ENCODE data around the gene STX18. TPM values are rescaled to one million over a fixed set of nuclear protein-coding genes. Genes with fewer than 3 reads are reported as not detected.
"Not testable (repeated sequence)": the region's sequence is repeated elsewhere in the genome, so short reads cannot be mapped to it uniquely, and the experiment has no call there.

STX18 gene
- total RNA-seq, 2 donors from 2014 or later, result 19.1 to 26.9 TPM

DNA sequence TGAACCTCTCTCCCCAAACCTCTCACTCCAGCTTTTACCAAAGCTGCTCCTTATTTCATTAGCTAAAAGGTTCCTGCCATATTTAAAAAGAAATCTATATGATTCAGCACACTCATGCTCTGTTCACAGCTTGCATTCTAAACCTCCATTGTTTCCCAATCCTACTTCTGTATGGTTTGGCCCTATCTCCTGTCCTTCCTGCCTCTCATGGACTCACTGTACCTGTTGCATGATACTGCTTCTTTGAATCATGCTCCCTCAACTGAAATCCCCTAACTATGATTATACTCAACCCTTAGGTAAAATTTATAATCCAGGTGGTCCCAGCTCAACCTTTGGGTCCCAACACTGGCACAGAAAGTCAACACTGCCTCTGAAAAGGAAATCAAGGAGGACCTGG is 6.3 kb downstream of the STX18 start:
- H3K9me3 Mint-ChIP-seq, result no peaks in the 10 kb centered on the region
- H3K27ac Mint-ChIP-seq, result peak overlapping the region; percentile 56
- no peak overlapping the region for H3K4me3 Mint-ChIP-seq
- ATAC-seq (replicated peaks), result no peak
- peaks cover 8% of the 10 kb centered on the region for H3K36me3 Mint-ChIP-seq (ENCODE audit: low read depth)
- peaks cover 23% of the 10 kb centered on the region for H3K4me1 Mint-ChIP-seq
- H3K27me3 Mint-ChIP-seq, result no peaks in the 10 kb centered on the region

DNA sequence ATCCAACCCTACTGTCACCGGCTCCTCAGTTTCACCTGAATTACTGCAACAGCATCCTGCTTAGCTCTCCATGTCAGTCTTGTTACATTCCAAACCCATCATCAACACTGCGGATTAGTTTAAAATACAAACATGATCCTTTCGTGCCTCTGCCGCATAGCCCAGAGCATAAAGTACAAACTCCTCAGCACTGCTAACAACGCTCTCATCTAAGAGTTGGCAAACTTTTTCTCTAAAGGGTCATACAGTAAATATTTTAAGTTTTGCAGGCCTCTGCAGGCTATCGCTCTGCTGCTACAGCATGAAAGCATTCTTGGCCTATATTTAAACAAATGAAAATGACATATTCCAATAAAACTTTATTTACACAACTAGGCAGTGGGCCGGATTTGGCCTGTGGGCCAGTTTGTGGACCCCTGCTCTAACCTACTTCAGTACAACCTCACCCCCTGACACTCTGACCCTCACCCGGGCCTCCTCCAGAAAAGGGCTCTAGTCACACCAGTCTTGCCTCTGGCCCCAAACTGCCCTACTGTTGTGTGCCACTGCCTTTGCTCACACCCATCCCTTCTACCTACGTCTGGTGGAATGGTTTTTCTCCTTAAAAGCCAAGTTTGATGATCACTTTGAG is 7.2 kb downstream of the STX18 start:
- no peak for ATAC-seq (replicated peaks)
- peaks cover 8% of the 10 kb centered on the region for H3K36me3 Mint-ChIP-seq (ENCODE audit: low read depth)
- no peaks in the 10 kb centered on the region for H3K27me3 Mint-ChIP-seq
- no peaks in the 10 kb centered on the region for H3K9me3 Mint-ChIP-seq
- H3K4me1 Mint-ChIP-seq, result peaks cover 17% of the 10 kb centered on the region
- H3K27ac Mint-ChIP-seq, result peak overlapping the region; percentile 56
- no peak overlapping the region for H3K4me3 Mint-ChIP-seq

DNA sequence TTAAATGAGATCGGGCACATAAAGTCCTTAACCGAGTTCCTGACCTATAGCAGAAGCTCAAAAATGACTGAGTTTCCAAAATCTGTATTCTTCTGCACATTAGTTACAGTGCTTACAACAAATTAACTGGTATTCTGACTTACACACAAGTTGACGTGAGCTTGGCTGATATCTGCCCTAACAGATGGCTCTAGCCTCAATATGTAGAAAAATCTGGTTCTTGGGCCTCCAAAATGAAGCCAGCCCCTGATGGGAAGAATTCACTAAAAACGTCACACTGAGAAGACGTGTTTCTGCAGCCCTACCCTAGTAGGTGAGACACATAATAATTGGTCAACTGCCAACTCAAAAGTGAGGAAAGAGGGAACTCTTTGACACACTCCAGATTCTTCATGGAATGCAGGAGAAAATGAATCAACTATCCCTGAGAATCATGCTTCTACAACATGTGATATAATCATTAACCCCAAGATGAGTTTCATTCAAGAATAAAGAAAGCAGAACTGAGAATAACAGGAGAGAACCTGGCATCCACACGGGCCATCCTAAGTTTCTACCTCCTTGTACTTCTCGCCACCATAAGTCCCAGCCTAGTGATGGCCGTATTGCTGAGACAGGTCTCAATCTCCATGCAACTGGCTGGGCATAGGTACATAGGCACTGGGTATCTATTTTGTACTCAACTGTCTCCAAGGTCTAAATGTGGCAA is 8.2 kb downstream of the STX18 start:
- no peak overlapping the region for H3K4me3 Mint-ChIP-seq
- no peak for ATAC-seq (replicated peaks)
- no peak overlapping the region for H3K27ac Mint-ChIP-seq
- H3K4me1 Mint-ChIP-seq, result peaks cover 17% of the 10 kb centered on the region
- H3K9me3 Mint-ChIP-seq, result no peaks in the 10 kb centered on the region
- H3K27me3 Mint-ChIP-seq, result no peaks in the 10 kb centered on the region
- H3K36me3 Mint-ChIP-seq (ENCODE audit: low read depth), result peaks cover 12% of the 10 kb centered on the region

DNA sequence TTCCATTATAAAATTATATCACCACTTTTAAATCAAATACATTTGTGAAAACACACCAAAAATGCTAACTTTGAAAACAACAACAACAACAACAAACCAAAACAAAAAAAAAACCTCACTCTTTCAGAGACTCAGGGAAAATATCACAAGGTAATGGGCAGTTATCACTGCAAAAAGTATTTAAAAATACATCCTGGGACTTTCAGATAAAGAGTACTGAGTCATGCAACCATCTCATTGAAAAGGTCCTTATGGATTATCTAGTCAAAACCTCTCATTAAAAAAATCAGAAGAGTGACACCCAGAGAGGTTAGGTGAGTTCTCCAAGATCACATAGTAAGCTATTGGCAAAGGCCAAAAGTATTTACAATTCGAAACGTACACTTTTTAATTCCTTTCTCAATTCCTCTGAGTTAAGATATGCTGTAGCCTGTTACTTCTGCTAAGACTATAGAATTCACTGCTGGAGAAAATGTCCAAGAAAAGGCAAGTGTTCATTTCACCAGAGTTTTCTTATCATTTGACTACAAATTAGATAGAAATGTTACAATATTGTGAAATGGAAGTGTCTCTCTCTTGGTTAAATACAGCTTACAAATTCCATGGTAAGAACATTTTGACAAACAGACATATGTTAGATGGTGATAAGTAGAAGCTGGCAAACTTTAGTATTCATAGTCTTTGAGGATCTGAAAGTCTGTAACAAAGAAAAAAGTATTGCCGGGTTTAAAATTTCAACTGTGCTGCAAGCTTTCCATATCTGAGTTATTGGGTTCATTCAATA is 9.3 kb downstream of the STX18 start:
- ATAC-seq (replicated peaks), result no peak
- Mint-ChIP-seq H3K9me3 (no peaks in the 10 kb centered on the region), H3K36me3 (ENCODE audit: low read depth) (peaks cover 12% of the 10 kb centered on the region), H3K27ac (no peak overlapping the region), H3K4me3 (no peak overlapping the region), H3K4me1 (peaks cover 17% of the 10 kb centered on the region), H3K27me3 (no peaks in the 10 kb centered on the region)

DNA sequence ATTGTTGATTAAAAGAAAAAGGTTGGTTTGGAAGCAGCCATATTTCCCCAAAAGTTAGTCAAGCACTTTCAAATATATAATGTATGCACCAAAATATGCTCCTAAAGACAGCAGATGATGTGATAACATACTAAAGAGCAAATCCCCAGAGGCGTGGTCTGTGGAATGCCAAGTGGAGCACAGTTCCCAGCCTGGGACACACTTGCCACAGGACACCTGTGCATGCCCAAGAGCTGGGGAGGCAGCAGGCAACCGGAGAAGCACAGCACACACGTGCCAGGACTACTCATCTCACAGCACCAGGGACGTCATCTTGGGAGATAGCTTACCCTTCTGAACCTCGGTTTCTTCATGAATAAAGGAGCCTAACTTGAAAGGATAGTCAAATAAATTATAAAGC is 12.5 kb downstream of the STX18 start:
- Mint-ChIP-seq H3K27ac (no peak overlapping the region), H3K9me3 (no peaks in the 10 kb centered on the region), H3K36me3 (ENCODE audit: low read depth) (peaks cover 11% of the 10 kb centered on the region), H3K4me3 (no peak overlapping the region), H3K27me3 (no peaks in the 10 kb centered on the region), H3K4me1 (peaks cover 13% of the 10 kb centered on the region)
- ATAC-seq (replicated peaks), result no peak

DNA sequence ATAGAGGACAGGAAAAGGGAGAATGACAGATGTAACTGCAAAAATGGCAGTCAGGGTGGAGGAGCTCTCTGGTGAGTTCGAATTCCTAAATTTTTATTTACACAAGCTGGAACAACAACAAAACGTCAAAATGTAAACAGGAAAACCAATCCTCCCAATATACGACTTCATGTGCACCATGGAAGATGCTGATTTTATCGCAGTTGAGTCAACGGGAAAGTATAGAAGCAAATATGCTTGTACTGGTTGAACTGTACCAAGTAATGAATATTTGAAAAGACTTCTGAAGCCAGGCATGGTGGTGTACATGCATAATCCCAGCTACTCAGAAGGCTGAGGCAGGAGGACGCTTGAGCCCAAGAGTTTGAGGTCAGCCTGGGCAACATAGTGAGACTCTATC is 15.4 kb downstream of the STX18 start:
- Mint-ChIP-seq H3K4me1 (peaks cover 26% of the 10 kb centered on the region), H3K9me3 (no peaks in the 10 kb centered on the region), H3K36me3 (ENCODE audit: low read depth) (peaks cover 11% of the 10 kb centered on the region), H3K4me3 (no peak overlapping the region), H3K27me3 (no peaks in the 10 kb centered on the region), H3K27ac (no peak overlapping the region)
- ATAC-seq (replicated peaks), result no peak

DNA sequence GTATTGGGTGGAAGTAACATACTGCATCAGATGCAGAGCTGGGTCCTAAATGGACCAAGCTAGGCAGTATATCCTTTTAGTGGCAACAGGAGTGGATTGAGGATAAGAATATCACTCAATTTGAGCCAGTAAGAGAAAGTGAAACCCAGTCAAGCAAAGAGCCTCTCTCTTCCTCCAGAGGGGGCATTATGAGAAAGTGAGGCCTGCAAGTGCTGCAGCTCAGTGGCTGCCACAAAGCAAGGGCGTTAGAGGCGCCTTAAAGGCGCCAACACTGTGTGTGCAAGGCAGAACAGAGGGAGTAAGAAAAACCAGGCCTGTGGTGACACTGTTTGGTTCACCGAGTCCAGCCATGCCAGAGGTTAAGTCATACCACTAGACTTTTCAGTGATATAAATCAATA is 17.5 kb downstream of the STX18 start:
- Mint-ChIP-seq H3K9me3 (no peaks in the 10 kb centered on the region), H3K27ac (peak overlapping the region; percentile 84), H3K27me3 (no peaks in the 10 kb centered on the region), H3K4me3 (peak overlapping the region; percentile 71), H3K4me1 (peaks cover 32% of the 10 kb centered on the region), H3K36me3 (ENCODE audit: low read depth) (peaks cover 11% of the 10 kb centered on the region)
- ATAC-seq (replicated peaks), result peak; percentile 97

DNA sequence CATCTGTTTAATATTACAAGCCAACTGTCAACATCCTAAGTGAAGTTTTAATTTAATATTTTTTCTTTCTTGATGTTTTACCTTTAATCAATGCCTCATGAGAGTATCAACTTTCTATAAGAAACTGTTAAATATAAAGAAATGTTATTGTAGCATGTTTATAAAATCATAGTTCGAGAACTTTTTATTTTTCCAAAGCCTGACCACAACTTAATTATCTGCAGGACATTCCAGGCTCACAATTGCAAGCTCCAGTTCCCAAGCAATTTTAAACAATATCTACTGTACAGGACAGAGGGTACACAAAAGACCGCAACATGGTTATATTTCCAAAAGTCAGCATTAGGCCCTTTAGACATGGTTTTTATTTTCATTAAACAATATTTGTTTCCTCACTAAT is 20.1 kb downstream of the STX18 start:
- Mint-ChIP-seq H3K27me3 (no peaks in the 10 kb centered on the region), H3K36me3 (ENCODE audit: low read depth) (peaks cover 7% of the 10 kb centered on the region), H3K9me3 (no peaks in the 10 kb centered on the region), H3K27ac (no peak overlapping the region), H3K4me1 (peaks cover 32% of the 10 kb centered on the region), H3K4me3 (no peak overlapping the region)
- ATAC-seq (replicated peaks), result no peak

DNA sequence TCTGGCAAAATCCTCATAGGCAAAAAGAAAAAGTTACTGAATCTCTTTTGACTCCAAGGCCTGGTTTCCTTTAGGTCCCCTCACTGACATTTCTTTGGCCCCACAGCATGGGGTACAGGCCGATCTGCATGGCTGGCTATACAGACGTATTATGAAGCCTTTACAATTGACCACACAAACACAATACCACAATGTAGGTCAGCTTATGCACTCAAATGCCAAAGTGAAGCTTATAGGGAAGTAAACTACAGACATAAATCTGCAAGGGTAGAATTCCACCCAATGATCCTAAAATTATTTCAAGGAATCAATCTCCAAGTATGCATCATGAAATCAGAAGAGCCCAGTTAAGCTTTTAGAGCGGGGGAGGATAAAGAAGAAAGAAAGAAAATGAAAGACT is 20.7 kb downstream of the STX18 start:
- Mint-ChIP-seq H3K27ac (no peak overlapping the region), H3K9me3 (no peaks in the 10 kb centered on the region), H3K4me1 (peaks cover 32% of the 10 kb centered on the region), H3K4me3 (no peak overlapping the region), H3K36me3 (ENCODE audit: low read depth) (peaks cover 7% of the 10 kb centered on the region), H3K27me3 (no peaks in the 10 kb centered on the region)
- no peak for ATAC-seq (replicated peaks)

DNA sequence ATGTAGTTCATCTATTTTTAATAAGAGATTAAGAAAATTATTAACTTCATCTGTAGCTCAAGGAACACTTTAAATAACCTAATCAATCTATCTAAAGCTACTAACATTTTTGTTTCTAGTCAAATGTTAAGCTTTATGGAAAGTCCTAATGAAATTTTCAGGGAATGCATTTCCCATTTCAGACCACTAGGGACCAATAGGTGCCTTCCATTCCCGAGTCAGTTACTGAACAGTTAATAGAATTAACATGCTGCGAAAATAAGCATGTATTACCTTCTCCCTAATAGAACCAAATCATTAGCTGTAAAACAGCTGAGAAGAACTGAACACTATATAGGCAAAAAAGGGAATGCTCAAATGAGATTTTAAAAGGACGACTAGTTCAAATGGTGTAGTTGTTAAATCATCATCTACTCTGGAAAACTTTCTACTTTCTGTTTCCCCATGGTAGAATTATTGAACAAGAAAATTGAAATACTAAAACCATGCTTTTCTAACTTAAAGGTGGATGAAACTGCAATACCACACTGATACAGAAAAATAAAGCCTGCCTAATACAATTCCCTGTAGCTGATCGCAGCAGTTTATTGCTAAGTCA is 22.5 kb downstream of the STX18 start:
- H3K9me3 Mint-ChIP-seq, result no peaks in the 10 kb centered on the region
- H3K4me1 Mint-ChIP-seq, result peaks cover 19% of the 10 kb centered on the region
- no peak overlapping the region for H3K27ac Mint-ChIP-seq
- H3K4me3 Mint-ChIP-seq, result no peak overlapping the region
- no peaks in the 10 kb centered on the region for H3K36me3 Mint-ChIP-seq (ENCODE audit: low read depth)
- no peaks in the 10 kb centered on the region for H3K27me3 Mint-ChIP-seq
- ATAC-seq (replicated peaks), result no peak

DNA sequence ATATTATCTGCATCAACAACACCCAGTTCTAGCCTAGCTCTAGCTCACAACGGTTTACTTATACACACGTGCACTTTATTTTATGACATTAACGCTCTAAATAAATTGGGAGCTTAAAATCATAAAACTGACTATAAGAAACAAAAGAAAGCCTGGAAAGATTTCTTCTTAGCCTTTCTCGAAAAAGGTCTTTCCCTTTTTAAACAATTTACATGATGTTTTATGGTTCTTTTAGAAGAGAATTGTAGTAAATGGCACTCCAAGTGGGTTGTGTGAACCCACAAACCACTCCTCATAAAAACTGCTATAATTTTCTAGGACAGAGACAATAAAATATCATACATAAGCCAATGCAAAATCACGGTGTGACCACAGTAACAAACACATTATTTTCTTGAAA is 23.1 kb downstream of the STX18 start:
- Mint-ChIP-seq H3K4me3 (no peak overlapping the region), H3K27me3 (no peaks in the 10 kb centered on the region), H3K9me3 (no peaks in the 10 kb centered on the region), H3K4me1 (peaks cover 13% of the 10 kb centered on the region), H3K27ac (no peak overlapping the region), H3K36me3 (ENCODE audit: low read depth) (no peaks in the 10 kb centered on the region)
- no peak for ATAC-seq (replicated peaks)

DNA sequence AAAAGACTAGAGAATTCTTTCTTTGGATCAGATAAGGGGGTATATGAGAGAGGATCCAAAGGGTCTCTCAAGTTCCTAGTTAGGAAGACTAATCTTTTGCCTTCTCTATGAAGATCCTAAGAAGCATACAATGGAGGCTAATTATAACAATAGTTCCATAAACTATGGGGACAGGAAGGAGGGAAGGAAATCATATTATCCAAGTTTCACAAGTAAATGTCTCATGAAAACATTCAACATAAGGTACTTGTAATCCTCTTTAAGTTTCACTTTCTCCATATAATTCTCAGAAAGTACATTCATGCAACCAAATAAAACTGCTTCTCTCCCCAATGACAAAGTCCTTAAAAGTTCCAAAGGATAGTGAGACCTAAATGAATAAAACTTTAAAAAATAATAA is 27.1 kb downstream of the STX18 start:
- Mint-ChIP-seq H3K4me3 (no peak overlapping the region), H3K27ac (no peak overlapping the region), H3K9me3 (no peaks in the 10 kb centered on the region), H3K27me3 (no peaks in the 10 kb centered on the region), H3K4me1 (no peaks in the 10 kb centered on the region), H3K36me3 (ENCODE audit: low read depth) (peaks cover 4% of the 10 kb centered on the region)
- no peak for ATAC-seq (replicated peaks)

DNA sequence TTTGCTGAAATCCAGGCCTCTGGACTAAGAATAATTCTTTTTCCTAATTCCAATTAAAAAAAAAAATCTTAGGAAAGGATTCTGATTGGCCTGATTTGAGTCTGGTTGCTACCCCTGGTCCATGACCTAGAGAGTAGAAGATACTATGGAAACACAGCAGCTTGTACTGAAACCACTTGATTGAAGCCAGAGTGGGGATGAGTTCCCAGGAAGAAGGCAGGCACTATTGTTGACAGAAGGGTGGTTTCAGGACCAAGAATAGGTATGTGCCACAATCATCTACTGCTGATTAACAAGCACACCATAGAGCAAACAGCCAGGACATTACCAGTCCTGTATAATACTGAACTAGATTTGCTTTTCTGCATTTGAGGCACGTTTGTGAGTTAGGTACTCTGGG is 29.6 kb downstream of the STX18 start:
- Mint-ChIP-seq H3K4me3 (no peak overlapping the region), H3K27me3 (no peaks in the 10 kb centered on the region), H3K4me1 (no peaks in the 10 kb centered on the region), H3K36me3 (ENCODE audit: low read depth) (peaks cover 10% of the 10 kb centered on the region), H3K27ac (no peak overlapping the region), H3K9me3 (no peaks in the 10 kb centered on the region)
- ATAC-seq (replicated peaks), result no peak

DNA sequence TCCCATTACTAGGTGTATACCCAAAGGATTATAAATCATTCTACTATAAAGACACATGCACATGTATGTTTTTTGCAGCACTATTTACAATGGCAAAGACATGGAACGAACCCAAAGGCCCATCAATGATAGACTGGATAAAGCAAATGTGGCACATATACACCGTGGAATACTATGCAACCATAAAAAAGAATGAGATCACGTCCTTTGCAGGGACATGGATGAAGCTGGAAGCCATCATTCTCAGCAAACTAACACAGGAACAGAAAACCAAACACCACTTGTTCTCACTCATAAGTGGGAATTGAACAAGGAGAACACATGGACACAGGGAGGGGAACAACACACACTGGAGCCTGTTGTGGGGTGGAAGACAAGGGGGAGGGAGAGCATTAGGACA is 31.2 kb downstream of the STX18 start:
- H3K4me1 Mint-ChIP-seq; ATAC-seq (replicated peaks); H3K27me3 Mint-ChIP-seq; H3K4me3 Mint-ChIP-seq; H3K9me3 Mint-ChIP-seq; H3K27ac Mint-ChIP-seq: not testable (repeated sequence)
- H3K36me3 Mint-ChIP-seq (ENCODE audit: low read depth), result peaks cover 10% of the 10 kb centered on the region

DNA sequence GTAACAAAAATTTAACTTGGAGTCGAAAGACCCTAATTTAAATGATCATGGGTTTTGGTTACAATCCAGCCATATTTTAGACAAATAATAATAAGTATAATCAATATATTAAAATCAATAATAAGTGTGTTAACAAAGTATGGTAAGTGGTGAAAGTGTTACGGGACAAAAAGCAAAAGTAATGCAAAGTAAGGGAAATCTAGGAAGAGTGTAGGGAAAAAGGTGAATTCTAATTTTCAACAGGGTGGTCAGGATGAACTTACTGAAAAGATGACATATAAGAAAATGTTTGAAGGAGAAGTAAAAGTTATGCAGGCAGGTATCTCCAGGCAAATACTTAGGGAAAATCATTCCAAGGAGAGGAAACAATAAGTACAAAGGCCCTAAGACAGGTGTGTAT is 32.3 kb downstream of the STX18 start:
- ATAC-seq (replicated peaks), result no peak
- Mint-ChIP-seq H3K27ac (no peak overlapping the region), H3K9me3 (no peaks in the 10 kb centered on the region), H3K27me3 (no peaks in the 10 kb centered on the region), H3K4me1 (no peaks in the 10 kb centered on the region), H3K36me3 (ENCODE audit: low read depth) (peaks cover 10% of the 10 kb centered on the region), H3K4me3 (no peak overlapping the region)
